Rectal smooth muscle tissue (tissue), 1 donor: ENCODE results near the gene SLC38A2.

ENCODE experiments used
- H3K27ac ChIP-seq: one replicate; pipeline ENCODE4 v1.7.0; 2013; ENCODE audit warnings: low read depth, low read length, inconsistent platforms
- H3K27me3 ChIP-seq: one replicate; pipeline ENCODE4 v1.7.0; 2013; ENCODE audit warnings: low read length; ENCODE audit not compliant: control insufficient read depth, insufficient read depth
- H3K36me3 ChIP-seq: one replicate; pipeline ENCODE4 v1.7.0; 2013; ENCODE audit warnings: low read length; ENCODE audit not compliant: control insufficient read depth, insufficient read depth
- H3K4me1 ChIP-seq: one replicate; pipeline ENCODE4 v1.7.0; 2013; ENCODE audit warnings: low read length; ENCODE audit not compliant: control insufficient read depth, insufficient read depth
- H3K4me3 ChIP-seq: one replicate; pipeline ENCODE4 v1.7.0; 2013; ENCODE audit warnings: low read length
- H3K9ac ChIP-seq: one replicate; pipeline ENCODE4 v1.7.0; 2013; ENCODE audit warnings: low read length

The SLC38A2 gene

DNA sequence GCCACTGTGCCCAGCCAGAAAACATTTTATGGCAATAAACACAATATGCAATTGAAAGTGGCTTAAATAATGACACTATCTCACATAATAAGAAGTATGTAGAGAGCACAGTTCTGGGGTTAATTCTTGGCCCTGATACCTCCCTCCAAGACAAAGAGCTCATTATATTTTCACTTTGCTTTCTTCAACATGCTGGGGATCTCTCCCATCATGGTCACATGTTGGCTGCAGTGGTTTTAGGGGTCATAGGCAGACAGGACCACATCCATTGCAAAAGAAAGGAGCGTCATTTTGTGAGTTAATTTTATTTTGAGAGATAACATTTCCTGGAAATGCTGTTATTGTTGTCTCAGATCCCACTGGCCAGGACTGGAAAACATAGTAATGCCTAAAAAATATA is 8.3 kb upstream of the SLC38A2 start:
- Histone ChIP-seq H3K4me1 (peaks cover 14% of the 10 kb centered on the region), H3K4me3 (no peak overlapping the region), H3K27me3 (no peaks in the 10 kb centered on the region), H3K27ac (no peak overlapping the region), H3K9ac (no peak overlapping the region), H3K36me3 (no peaks in the 10 kb centered on the region)

DNA sequence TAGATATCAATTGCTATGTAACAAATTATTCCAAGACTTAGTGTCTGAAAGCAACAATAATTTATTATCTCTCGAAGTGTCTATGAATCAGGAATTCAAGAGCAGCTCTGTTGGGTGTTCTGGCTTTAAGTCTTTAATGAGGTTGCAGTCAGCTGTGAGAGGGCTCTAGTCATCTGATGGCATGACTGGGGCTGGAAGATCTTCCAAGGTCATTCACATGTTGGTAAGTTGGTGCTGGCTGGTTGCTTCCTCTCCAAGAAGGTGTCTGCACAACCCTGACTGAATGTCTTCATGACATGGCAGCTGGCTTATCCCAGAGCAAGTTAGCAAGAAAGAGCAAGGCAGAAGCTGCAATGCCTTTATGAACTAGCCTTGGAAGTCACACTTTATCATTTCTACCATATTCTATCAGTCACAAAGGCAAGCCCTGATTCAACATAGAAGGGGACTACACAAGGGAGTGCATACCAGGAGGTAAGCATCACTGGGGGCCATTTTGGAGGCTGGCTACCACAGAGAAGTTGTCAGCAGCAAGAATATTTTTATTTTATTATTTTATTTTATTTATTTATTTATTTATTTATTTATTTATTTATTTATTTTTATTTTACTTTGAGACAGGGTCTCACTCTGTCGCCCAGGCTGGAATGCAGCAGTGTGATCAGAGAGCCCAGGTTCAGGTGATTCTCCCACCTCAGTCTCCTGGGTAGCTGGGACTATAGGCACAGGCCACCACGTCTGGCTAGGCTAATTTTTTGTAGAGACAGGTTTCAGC is 7.6 kb upstream of the SLC38A2 start:
- Histone ChIP-seq H3K36me3 (no peaks in the 10 kb centered on the region), H3K4me3 (no peak overlapping the region), H3K27ac (no peak overlapping the region), H3K4me1 (peaks cover 13% of the 10 kb centered on the region), H3K9ac (no peak overlapping the region), H3K27me3 (no peaks in the 10 kb centered on the region)

DNA sequence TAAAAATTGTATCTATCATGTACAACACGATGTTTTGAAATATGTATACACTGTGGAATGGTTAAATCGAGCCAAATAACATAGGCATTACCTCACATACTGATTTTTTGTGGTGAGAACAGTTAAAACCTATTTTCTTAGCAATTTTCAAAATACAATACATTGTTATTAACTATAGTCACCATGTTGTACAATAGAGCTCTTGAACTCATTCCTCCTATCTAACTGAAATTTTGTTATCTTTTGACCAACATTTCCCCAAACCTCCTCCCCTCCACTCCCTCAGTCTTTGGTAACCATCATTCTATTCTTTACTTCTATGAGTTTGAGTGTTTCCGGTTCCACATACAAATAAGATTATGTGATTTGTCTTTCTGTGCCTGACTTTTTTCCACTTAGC is 6.8 kb upstream of the SLC38A2 start:
- peaks cover 5% of the 10 kb centered on the region for H3K4me1 ChIP-seq
- H3K27ac ChIP-seq: no peak overlapping the region
- no peak overlapping the region for H3K4me3 ChIP-seq
- H3K36me3 ChIP-seq: no peaks in the 10 kb centered on the region
- H3K27me3 ChIP-seq: no peaks in the 10 kb centered on the region
- no peak overlapping the region for H3K9ac ChIP-seq

DNA sequence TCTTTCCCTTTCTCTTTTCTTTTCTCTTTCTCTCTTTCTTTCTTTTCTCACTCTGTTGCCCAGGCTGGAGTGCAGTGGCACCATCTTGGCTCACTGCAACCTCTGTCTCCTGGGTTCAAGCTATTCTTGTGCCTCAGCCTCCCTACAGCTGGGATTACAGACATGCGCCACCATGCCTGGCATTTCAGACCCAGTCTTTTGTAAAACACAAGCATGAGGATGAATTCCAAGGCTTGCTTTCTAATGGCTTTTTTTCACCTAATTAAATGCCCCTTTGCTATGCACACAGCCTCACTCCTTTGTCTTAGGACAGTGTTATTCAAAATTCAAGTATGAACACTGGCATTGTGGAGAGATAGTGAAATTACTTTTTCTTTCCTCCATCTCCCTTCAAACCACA is 6.0 kb upstream of the SLC38A2 start:
- Histone ChIP-seq H3K36me3 (no peaks in the 10 kb centered on the region), H3K4me1 (peaks cover 6% of the 10 kb centered on the region), H3K27ac (no peak overlapping the region), H3K9ac (no peak overlapping the region), H3K4me3 (no peak overlapping the region), H3K27me3 (no peaks in the 10 kb centered on the region)

DNA sequence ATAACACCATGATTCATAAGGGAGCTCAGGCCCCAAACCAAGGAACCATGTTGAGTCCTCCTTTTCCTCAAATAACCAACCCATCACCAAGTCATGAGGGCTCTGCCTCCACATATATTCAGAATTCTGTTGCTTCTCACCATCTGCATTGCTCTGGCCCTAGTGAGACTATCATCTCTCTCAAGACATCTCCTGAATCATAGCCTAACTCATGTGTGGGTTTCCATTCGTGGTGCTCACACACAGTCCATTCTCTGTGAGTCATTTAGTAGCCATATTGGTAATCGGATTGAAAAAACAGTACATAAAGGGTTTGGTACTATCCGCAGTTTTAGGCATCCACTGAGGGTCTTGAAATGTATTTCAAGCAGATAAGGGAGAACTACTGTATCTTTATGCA is 5.1 kb upstream of the SLC38A2 start:
- Histone ChIP-seq H3K4me3 (no peak overlapping the region), H3K36me3 (no peaks in the 10 kb centered on the region), H3K4me1 (peaks cover 7% of the 10 kb centered on the region), H3K27ac (no peak overlapping the region), H3K27me3 (no peaks in the 10 kb centered on the region), H3K9ac (no peak overlapping the region)

DNA sequence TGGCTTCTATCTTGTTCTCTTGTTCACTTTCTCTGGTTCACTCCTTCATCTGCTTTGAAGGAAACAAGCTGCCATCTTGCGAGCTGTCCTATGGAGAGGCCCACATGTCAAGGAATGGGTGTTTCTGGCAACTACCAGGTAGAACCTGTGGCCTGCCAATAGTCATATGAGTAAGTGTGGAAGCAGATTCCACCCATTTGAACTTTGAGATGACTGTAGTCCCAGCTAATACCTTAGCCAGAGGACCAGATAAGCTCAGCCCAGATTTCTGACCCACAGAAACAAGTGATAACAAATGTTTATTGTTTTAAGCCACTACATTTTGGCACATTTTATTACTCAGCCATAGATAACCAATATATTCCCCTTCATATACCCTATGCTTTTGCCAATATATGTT is 4.0 kb upstream of the SLC38A2 start:
- Histone ChIP-seq H3K27ac (no peak overlapping the region), H3K27me3 (no peaks in the 10 kb centered on the region), H3K9ac (no peak overlapping the region), H3K4me3 (no peak overlapping the region), H3K36me3 (no peaks in the 10 kb centered on the region), H3K4me1 (peaks cover 3% of the 10 kb centered on the region)

DNA sequence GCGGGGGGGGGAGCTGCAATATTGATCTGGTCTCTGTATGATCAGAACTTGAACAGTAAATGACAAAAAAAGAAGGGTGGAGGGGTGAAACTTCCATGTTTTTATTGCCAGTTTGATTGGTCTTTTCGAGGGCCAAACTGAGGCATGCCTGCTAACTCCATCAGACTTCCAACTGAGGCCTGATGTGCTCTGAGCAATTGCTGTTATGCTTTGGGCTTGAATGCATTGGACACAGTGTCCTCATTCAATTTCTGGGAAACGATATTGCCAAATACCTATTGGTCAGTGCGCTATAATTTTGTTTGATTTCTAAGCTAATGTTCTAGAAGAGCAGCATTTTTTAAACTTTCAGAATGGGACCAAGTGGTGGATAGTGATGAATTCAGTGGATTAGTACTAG is 2.1 kb upstream of the SLC38A2 start:
- Histone ChIP-seq H3K4me1 (peaks cover 9% of the 10 kb centered on the region), H3K27ac (no peak overlapping the region), H3K9ac (no peak overlapping the region), H3K4me3 (no peak overlapping the region), H3K36me3 (peaks cover 2% of the 10 kb centered on the region), H3K27me3 (no peaks in the 10 kb centered on the region)

DNA sequence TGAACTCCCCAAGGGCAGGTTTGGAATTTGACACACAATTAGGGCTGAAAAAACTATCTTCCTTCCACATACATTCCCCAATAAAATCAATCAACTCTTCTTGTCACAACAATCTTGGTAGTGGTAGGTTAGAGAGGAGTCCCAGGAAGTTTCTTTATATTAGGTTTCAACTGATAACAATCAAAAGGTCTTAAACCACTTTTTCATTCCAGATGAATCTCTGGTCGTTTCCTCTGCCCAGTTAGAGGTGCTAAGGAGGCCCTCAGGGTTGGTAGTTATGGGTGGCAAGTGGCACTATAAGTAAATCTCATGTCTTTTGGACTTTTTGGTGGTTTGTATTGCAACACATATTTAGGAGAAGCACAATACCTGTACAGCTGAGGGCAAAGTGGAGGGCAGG is 1.7 kb upstream of the SLC38A2 start:
- Histone ChIP-seq H3K4me3 (no peak overlapping the region), H3K9ac (no peak overlapping the region), H3K36me3 (peaks cover 2% of the 10 kb centered on the region), H3K27me3 (no peaks in the 10 kb centered on the region), H3K27ac (peak overlapping the region; percentile 84), H3K4me1 (peaks cover 12% of the 10 kb centered on the region)

DNA sequence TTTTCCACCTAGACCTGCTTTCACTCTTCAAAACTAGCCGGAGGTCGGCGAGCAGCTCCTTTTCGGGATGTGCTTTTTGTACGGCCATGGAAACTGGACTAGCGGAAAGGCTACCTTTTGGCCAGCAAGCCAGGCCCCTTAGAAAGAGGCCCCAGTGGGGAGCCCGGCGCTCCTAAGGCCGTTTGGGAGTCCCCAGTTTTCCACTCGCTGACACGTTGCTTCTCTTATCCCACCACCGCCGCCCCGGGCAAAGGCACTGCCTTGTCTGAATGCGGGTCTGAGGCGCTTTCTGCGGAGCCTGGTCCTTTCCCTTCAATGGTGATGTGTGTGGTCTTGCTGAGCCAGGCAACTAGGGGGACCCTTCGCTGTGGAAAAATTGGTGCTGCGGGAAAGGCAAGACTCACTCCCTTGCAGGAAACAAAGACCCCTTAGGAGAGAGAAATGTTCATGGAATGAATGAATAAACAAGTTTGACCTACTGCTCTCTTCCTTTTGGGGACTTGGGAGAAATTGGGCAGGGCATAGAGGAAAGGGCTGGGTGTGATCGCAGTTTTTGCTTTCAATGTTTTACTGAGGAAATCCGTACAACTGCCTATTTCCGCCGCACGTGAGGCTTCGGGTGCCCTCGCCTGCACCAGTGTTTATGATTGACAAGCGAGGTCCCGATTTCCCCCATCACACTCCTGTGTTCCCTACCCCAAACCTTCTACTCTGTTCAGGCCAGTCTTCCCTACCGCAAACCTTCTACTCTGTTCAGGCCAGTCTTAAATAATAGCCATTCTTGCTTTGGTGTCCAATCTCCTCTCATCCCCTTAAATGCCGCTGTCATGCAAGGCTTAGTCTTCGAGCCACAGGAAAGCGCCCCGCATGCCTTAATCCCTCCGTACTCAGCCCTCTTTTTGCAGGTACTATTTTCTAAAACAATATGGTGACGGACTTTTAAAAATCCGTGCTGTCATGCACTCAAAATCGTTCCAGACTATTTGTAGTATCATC is 1.0 kb upstream of the SLC38A2 start:
- H3K4me3 ChIP-seq: peak overlapping the region; percentile 71
- H3K27me3 ChIP-seq: no peaks in the 10 kb centered on the region
- peak overlapping the region; percentile 72 for H3K9ac ChIP-seq
- peaks cover 2% of the 10 kb centered on the region for H3K36me3 ChIP-seq
- H3K27ac ChIP-seq: peak overlapping the region; percentile 84
- H3K4me1 ChIP-seq: peaks cover 15% of the 10 kb centered on the region

DNA sequence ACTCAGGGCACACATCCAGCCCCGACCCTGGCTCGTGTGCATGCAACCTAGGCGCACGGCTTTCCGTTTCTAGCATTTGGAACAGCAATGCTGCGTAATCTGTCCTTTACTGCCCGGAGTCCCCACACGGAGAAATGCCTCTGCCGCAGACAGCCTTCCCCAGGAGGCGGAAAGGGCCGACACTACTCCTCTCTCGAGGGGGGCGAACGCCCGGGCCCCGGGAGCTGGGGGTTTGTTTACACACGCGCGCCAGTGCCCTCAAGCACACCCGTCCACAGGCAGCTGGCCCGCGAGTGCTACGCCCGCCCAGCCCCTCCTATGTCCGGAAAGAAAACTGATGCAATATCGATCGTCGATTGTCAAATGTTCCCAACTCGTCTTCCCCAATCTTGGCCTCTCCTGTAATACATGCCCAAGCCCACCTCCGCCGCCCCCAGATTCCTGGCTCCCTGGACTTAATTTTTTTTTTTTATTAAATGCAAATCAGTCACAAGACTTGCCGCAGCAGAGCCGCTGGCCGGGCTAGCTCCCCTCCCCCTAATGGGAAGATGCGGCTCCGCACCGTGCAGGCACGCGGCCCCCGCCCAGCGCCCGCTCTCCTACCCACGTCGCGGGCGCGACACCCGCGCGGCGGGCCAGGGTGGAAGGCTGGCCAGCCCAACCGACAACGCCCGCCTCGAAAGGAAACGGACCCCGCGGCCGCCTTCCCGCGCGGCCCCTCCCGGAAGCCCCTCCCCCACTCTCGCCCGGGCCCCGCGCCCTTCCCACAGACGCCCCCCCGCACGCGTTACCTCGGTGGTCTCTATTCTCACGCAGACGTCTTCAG is 642 bp downstream of the SLC38A2 start:
- Histone ChIP-seq H3K4me3 (peak overlapping the region; percentile 90), H3K9ac (peak overlapping the region; percentile 74), H3K27ac (peak overlapping the region; percentile 84), H3K4me1 (peaks cover 32% of the 10 kb centered on the region), H3K36me3 (peaks cover 14% of the 10 kb centered on the region), H3K27me3 (no peaks in the 10 kb centered on the region)

DNA sequence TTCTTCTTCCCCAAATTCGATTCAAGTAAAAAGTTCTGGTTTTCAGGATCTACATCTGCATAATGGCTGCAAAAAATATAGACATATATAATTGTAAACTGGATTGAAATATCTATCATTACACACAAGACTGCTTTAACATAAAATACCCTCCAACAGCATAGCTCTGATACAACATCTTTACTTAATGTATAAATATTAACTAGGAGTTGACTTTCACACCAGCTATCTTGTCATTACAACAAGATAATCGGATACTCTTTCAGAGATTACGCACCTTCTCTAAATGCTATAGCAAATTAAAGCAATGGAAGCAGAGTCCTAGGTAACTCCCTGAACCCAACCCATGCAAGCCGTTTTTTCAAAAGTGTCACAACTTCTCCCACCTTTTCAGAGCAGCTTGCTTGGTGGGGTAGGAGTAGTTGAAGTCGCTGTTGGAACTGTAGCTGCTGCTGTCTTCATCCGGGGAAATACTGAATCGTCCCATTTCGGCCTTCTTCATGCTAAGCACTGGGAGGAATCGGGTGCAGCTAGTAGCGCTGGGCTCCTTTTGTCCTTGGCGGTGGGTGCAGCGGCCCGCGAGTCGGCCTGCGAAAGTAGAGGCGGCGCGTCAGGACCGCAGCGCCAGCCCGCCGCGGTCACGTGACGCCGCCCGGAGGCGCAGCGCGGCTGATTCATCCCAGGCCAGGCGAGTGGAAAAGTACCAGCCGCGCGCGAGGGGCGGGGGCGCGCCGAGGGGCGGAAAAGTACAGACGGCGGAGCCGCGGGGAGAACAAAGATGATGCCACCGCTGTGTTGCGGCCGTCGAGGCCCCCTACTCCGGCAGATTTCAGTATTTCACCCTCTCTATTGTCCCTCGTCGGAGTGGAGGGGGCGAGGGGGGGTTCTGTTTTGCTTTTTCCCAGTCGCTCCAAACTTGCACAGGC is 1.5 kb downstream of the SLC38A2 start:
- Histone ChIP-seq H3K9ac (peak overlapping the region; percentile 85), H3K4me3 (peak overlapping the region; percentile 90), H3K36me3 (peaks cover 18% of the 10 kb centered on the region), H3K27me3 (no peaks in the 10 kb centered on the region), H3K27ac (peak overlapping the region; percentile 84), H3K4me1 (peaks cover 41% of the 10 kb centered on the region)
